ENCODE results near the gene CASR.

The CASR gene

DNA sequence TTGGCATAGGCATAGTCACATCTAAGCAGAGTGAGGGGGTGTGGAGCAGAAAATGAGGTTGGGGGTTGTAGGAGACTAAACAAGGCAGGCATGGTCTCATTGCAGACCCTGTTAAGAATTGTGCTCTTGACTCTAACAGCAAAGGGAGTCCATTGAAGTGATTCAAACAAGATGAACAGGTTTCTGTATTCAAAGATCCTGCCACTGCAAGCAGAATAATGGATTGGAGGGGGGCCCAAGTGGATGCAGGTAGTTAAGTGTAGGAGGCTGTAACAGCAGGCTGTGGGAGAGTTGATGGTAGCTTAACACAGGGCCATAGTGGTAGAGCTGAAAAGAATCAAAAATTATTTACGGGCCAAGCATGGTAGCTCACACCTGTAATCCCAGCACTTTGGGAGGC lies 34.4 kb downstream of the CASR start:
- no peak for DNase-seq

- DNase-seq: no peak
Measured at GRCh38 chr3:122219242-122219872, 35.9 kb downstream of the CASR start.

- DNase-seq: no peak
Measured at GRCh38 chr3:122227036-122227781, 43.7 kb downstream of the CASR start.

DNA sequence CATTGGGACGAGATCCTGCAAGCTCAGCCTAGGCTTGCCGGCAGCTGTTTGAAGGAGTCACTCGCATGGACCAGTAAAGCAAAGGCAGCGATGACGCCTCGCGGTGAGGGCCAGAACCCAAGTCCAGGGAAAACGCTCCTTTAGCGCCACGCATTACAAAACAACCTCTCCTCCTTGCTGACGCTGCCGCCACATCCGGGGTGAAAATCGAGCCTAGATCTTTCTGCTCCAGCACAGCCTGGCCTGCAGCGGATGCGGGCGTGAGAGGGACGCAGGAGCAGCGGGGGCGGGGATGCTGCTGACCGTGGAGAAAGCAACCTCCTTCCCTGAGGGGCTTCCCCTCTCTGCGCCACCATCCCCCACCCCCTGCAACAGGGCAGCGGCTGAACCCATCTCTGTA lies 46.7 kb downstream of the CASR start:
- DNase-seq: no peak

- DNase-seq: no peak
Measured at GRCh38 chr3:122231465-122232157, 48.1 kb downstream of the CASR start.

DNA sequence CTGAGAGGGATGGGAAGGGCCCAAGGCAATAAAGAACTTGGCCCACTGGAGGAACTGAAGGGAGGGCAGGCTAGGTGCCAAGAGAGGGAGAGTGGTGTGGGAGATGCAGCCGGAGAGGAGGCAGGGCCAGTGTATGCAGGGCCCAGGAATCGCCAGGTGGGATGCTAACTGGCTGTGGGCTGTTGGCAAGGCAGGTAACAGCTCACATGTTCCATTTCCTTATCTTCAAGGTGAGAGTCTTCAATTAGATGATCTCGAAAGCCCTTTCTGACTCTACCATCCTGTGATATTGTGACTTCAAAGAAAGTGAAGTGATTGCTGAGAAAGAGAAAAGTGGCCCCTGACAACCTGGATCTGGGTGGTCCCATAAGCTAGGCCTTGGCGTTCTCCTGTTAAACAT lies 49.0 kb downstream of the CASR start:
- no peak for DNase-seq

GRCh38 chr3:122233101-122233952 lies 49.9 kb downstream of the CASR start:
- no peak for DNase-seq

DNA sequence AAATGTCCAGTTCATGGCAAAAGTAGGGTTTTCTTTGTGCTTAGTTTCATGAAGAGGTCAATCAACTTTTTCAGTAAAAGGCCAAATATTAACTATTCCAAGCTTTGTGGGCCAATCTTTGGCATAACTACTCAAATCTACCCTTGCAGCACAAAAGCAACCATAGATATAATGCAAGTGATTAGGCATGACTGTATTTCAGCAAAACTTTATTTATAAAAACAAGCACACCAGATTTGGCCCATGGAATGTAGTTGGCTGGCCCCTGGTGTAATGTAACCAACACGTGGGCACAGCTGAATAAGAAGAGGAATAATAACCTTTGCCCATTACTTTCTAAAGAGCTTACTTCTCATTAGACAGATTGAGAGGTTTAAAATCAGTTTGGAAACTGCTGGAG lies 50.6 kb downstream of the CASR start:
- DNase-seq: no peak

GRCh38 chr3:122235147-122235546 lies 51.7 kb downstream of the CASR start:
- DNase-seq: no peak

GRCh38 chr3:122239112-122239511 lies 55.6 kb downstream of the CASR start:
- no peak for DNase-seq

GRCh38 chr3:122245513-122246174 lies 62.2 kb downstream of the CASR start:
- DNase-seq: no peak

- DNase-seq: no peak
Measured at GRCh38 chr3:122246199-122246598, 62.7 kb downstream of the CASR start.

DNA sequence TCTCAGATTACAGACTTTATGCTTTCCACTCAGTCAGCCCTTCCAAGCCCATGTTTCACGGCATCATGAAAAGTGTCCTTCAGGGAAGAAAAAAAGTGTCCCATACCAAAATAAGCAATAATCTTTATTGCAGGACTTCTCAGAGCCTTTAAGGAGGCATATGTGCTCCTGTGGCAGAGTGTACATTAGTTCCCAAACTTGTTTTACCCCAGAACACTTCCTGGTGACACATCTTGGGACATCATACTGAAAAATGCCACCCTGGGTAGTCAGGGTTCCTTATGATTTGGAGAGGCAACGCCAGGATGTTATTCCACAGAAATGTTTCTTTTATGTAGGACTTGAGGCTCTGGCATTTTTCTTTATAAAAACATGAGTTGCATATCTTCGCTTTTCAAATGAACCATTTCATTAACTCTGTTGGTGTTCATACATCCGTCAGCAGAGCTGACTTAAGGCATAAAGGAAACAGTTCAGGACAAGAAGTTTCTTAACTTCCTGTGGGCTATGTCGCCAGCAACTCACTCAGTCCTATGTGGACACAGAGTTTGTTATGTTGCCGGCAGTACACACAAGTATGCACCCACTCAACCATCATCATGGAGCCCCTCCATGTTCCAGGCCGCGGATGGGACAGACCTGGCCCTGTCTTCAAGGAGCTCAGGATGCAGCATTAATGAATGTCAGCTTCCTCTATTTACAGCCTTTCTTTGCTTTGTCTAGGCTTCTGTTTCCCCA lies 63.8 kb downstream of the CASR start:
- no peak for DNase-seq

- no peak for DNase-seq
Measured at GRCh38 chr3:122247825-122248185, 64.3 kb downstream of the CASR start.

DNA sequence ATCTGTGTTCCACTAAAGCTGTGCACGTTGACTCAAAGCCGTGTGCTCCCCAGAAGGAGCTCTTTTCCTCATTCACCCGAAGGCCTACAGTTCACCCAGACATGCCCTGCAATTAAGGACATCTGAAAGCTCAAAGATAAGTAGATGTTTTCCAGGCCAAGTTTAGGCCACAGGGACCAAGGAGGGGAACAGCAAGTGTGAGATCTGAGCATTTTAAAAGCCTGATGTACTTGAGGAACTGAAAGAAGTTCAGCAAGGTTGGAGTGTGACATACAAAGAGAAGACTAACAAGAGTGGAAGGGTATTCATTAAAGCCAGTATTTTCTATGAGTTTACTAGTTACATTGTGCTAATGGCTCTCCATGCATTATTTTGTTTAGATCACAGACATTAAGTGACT lies 68.0 kb downstream of the CASR start:
- no peak for DNase-seq

DNA sequence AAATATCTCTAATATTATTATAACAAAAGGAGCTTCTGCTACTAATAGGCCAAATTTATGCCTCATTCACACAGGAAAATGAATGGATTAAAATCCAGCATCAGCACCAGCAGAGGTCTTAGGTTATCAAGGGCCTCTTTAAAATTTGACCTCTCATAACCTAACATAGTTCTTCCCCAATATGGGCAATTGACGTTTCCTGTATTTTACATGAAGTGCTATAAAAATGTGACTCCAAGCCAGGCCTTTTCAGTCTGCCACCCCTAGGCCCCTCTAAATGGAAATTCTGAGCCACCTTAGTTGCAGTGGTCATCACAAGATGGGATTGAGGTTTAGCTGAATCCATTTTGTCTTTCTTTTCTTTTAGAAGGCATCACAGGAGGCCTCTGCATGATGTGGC lies 70.1 kb downstream of the CASR start:
- DNase-seq: no peak

DNA sequence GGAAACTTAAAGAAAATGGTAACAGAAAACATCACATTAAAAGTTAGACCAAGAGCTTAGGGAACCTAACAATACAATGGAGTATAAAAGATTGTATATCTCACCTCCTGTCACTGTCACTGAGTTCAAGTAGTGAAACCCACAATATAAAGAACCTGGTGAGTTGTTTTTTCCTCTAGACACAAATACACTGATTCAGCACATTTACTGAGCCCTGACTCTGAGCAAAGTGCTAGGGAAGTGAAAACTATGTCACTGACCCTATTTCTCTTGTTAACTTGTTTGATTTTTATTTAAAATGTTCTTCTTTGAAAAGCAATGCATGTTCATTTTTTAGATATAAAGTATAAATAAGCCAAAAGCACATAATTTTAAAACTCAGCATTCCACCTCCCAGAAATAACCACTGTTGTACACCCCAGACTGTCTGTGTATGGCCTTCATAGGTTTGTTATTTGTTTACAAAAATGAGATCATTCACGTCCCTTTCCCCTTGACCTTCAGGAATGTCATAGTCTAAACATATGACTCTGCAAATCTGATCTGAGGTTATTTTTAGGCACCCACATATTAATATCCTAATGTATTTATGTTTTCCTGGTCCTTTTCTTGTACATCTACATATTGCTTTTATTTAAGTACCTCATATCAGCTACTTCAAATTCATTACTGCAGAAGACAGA lies 72.4 kb downstream of the CASR start:
- DNase-seq: no peak

GRCh38 chr3:122257644-122258364 lies 74.3 kb downstream of the CASR start:
- no peak for DNase-seq

- DNase-seq: peak; percentile 35
Measured at GRCh38 chr3:122258757-122259371, 75.4 kb downstream of the CASR start.

GRCh38 chr3:122260206-122260605 lies 76.7 kb downstream of the CASR start:
- DNase-seq: no peak

Measured in NCI-H2029 treated with DMSO at 0.1 percent for 48 hours (cell line).